Uterus (tissue), 2 donors: ENCODE data around the gene CYP2W1.
"Not testable (repeated sequence)": the region's sequence is repeated elsewhere in the genome, so short reads cannot be mapped to it uniquely, and the experiment has no call there.

ENCODE experiments used
- CTCF ChIP-seq, 4 experiments: fragments of 200-600 bp in 2 of 4; fragments of 450-650 bp in 2 of 4; sonication (generic) in 2 of 4; IDR thresholded peaks; one replicate each; pipeline ENCODE4 v1.5.1; 2016 to 2019; ENCODE audit warnings: antibody characterized with exemption in 4 of 4, mild to moderate bottlenecking in 2 of 4, moderate library complexity in 1 of 4
- POLR2A ChIP-seq, 2 donors: fragments of 450-650 bp; IDR thresholded peaks; one replicate each; pipeline ENCODE4 v1.6.1; 2016; ENCODE audit warnings: antibody characterized with exemption in 2 of 2, mild to moderate bottlenecking in 1 of 2, moderate library complexity in 1 of 2

- TF ChIP-seq POLR2A, CTCF (IDR thresholded peaks at IDR 0.05): not testable (repeated sequence)
Measured at GRCh38 chr7:1002026-1002425, 19.0 kb downstream of the CYP2W1 start.
